HPDE6-E6E7 (cell line): ENCODE results near the gene CYP4V2.
A peak's percentile ranks its signal among the peaks of the same experiment; 100 is the strongest.
"Not testable (repeated sequence)": the region's sequence is repeated elsewhere in the genome, so short reads cannot be mapped to it uniquely, and the experiment has no call there.

Experiments
- DNase-seq: peaks from one replicate; pipeline ENCODE4 v3.0.0; 2011; ENCODE audit warnings: missing footprints; ENCODE audit errors: extremely low spot score

CYP4V2 gene

DNA sequence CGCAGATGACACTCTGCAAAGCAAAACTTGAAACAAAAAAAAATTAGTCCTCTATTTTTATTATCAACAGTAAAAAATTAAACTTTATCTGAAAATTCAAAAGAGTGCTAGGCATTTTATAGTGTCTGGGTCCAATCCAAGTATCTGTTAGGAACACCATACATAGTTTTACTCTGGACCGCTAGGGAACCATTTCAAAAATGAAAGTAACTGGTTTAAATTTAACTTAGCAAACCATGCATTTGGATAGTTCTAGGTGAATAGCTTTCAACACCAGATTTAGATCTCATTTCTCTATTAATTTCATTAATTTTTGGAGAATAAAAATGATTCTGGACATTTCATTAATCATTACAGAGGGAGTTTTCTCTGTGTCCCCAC lies 37.1 kb downstream of the CYP4V2 start:
- no peak for DNase-seq

DNA sequence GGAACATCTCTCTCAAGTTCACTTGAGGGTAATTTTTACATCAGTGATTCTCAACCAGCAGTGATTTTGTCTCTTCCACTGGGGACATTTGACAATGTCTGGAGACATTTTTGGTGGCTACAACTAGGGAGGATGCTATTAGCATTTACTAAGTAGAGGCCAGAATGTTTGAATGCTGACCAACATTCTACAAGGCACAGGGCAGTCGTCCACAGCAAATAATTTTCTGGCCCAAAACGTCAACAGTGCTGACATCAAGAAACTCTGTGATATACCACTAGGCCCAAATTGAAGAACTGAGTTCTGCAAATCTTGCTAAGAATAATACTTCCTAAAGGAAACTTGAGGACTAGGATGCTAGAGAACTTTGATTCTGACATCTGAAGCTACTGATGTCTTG lies 43.0 kb downstream of the CYP4V2 start:
- no peak for DNase-seq

DNA sequence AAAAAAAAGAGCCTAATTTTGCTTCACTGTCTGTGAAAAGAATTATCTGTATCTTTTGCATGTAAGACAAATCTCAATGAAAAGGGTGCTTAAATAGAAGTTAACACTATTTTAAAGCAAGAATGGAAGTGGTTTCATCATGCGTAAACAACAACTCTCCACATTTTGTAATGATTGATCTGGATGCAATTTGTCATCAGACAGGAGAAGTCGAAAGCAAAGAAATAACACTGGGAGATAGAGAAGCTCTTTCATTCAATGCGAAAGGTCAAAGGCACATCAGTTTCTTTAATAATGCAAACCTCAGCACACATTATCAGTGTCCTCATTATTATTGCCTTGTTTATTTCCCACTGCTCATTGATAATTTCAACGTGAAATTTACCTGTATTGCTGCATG lies 44.8 kb downstream of the CYP4V2 start:
- DNase-seq, result no peak

DNA sequence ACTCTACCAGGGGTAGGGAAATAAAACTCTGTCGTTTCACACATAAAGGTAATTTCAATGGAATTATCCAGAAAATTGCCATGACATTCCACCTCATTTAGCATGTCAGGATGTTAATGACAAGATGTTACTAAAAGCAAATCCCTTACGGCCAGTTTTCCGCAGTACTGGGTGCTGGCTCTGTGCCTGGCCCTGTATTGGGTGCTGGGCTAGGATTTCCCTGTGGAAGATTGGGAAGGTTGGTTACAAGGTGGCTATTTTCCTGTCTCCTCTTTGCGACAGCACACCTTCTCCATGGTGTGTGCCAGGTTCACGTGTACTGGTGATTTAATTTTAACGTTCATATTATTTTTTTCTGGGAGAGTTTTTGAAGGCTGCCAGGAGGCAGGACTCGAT lies 49.1 kb downstream of the CYP4V2 start:
- no peak for DNase-seq

DNA sequence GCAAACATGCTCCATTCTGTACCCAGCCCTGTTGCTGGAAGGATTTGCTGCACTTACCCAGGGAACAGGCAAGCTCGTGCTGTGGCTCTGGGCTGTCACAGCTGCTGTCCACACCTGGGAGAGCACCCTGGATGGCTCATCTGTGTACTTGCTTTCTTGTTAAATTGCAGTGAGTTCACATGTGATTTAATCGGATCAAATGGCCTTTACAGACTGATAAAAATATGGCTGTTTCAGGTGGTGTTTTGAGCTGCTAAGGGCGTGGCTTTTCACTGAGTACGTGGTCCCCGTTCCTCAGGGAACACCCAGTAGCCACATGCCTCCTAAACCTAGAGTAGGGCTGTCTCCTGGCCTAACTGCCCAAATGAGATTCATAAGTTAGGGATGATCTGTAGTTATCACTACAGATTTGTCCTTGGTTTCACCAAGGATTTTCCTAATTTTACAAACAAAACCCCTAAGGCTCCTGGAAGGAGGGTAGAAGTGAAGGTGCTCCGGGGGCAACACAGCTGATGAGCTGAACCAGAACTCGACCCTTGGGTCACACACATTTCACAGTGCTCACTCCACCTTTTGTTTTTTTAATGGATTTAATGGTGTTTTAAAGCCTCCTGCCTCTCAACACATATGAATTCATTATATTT lies 49.6 kb downstream of the CYP4V2 start:
- DNase-seq, result no peak

DNA sequence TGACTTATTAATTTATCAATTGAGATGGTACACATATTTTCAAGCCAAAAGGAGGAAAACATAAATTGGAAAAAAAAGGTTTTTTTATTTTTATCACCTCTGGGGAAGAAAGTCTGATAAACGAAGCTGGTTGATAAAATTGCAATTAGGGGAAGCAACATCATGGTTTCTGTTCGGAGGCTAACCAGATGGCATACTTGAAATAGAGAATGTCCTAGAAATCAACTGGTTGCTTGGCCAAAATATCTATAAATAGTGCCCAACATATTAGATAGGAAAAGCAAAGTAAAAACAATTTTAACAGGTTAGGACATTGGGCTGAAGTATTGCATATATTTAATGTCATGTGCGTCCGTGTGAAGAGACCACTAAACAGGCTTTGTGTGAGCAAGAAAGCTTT lies 50.2 kb downstream of the CYP4V2 start:
- no peak for DNase-seq

DNA sequence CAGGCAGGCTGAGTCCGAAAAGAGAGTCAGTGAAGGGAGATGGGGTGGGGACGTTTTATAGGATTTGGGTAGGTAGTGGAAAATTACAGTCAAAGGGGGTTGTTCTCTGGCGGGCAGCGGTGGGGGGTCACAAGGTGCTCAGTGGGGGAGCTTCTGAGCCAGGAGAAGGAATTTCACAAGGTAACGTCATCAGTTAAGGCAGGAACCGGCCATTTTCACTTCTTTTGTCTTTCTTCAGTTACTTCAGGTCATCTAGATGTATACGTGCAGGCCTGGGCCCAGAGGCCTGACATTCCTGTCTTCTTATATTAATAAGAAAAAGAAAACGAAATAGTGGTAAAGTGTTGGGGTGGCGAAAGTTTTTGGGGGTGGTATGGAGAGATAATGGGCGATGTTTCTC lies 50.7 kb downstream of the CYP4V2 start:
- DNase-seq, result not testable (repeated sequence)

DNA sequence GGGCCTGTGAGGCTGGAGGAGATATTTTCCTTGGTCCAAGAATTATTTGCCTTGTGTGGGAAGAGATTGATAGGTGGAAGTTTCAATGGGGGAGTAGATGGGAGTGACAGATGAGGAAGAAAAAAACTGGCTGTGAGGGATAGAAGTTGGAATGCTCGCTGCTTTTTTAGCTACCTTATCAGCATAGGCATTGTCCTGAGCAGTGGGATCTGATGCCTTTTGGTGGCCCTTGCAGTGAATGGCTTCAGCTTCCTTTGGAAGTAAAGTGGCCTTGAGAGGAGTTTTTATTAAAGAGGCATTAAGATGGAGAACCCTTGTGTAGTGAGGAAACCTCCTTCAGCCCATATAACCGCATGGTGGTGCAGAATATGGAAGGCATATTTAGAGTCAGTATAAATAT lies 52.0 kb downstream of the CYP4V2 start:
- DNase-seq, result no peak

DNA sequence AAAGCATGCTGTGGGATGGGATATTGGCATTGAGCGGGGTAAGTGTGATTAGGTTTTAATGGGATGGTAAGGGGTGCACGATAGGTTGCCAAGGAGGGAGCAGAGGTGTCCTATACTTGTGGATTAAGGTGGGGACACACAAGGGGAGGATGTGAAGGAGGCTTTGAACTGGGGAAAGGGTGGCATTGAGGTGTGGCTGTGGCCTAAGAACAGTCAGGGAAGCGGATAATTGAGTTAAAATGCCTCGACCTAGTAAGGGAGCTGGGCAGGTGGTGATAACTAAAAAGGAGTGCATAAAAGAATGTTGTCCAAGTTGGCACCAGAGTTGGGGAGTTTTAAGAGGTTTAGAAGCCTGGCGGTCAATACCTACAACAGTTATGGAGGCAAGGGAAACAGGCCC lies 53.5 kb downstream of the CYP4V2 start:
- no peak for DNase-seq

DNA sequence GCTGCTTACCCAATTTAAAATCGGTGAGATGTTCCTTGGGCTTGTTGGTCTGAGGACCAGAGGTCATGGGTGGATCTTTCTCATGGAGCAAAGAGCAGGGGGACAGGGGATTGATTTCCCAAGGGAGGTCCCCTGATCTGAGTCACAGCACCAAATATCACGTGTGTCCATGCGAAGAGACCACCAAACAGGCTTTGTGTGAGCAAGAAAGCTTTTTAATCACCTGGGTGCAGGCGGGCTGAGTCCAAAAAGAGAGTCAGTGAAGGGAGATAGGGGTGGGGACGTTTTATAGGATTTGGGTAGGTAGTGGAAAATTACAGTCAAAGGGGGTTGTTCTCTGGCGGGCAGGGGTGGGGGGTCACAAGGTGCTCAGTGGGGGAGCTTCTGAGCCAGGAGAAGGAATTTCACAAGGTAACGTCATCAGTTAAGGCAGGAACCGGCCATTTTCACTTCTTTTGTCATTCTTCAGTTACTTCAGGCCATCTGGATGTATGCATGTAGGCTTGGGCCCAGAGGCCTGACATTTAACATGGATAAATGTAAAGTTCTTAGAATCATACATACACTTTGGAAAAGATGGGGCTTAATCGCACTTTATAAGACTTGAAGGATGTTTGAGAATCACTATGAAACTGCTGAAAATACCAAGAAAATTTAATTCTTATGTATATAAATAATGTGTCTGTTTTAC lies 55.8 kb downstream of the CYP4V2 start:
- not testable (repeated sequence) for DNase-seq

DNA sequence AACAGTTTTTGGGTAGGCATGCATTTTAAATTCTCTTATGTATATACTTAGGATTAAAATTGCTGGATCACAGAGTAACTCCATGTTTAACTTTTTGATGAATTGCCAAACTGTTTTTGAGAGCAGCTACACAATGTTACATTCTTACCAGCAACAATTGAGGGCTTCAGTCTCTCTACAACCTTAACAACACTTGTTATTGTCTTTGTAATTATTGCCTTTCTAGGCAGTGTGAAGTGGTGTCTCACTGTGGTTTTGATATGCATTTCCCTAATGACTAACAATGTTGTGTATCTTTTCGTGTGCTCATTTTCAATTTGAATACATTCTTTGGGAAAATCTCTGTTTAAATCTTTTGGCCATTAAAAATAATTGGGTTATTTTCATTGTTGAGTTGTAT lies 57.3 kb downstream of the CYP4V2 start:
- DNase-seq, result no peak

DNA sequence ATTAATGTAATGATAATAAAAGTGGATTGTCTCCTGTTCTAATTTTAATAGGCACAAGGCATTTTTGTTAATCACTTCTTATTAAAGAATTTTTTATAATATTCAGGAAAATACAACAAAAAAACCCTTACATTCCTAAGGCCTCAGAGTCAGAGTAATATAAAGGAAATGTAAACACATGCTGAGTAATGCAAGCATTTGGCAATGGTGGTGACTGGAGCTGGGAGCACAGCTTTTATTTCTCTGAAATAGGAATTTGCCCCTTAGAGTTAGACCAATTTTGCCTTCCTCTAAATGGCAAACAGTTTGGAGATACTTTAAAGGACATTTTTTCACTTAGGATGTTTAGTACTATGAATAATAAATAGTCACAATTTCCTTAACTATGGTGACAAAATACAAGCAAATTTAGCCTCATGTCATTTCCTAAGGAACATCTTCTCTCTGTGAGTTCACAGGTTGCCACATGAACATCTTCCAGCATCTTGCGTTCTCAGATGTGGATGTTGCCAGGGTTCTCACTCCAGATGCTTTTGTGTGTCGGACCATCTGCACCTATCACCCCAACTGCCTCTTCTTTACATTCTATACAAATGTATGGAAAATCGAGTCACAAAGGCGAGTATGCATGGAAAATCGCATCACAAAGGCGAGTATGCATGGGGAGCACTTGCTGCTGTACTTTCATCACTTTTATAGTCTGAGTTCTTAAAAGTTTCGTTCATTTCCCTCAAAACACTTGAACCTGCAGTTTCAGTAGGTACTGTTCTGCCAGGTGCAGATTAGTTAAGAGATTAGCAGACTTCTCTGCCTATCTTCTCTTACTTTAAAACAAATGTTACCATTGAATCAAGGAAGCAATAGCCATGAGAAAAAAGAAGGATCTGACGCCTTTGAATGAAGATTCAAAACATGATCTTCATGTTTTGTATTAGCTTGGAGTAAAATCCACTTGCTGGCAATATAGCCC lies 58.7 kb downstream of the CYP4V2 start:
- DNase-seq, result peak; percentile 17

DNA sequence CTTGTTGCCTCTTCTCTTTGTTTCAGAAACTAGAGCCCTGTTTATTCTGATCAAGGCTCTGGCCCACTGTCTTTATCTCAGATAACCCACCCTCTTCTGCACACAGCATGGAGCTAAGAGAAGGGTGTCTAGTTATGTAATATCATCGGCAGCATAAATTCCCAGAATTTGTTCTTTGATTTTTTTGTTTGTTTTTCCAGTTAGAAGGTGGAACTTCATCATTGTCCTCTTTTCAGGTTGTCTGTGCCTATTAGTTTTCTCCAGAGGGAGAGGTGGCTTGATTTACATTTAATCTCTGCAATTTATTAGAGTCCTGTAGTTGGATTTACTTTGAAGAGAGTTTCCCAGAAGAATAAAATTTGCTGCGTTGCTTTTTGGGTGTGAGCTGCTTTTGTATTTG lies 59.4 kb downstream of the CYP4V2 start:
- no peak for DNase-seq

DNA sequence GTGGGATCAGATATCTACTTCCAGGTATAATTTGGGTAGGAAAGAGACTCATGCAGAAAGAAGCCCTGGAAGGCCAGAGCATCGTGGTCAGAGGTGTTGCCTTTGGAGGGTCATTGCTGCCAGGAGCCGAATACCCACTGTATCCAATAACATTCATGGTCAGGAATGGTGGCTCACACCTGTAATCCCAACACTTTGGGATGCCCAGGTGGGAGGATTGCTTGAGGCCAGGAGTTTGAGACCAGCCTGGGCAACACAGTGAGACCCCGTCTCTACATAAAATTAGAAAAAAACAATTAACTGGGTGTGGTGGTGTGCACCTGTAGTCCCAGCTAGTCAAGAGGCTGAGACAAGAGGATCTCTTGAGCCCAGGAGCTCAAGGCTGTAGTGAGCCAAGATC lies 63.8 kb downstream of the CYP4V2 start:
- no peak for DNase-seq

DNA sequence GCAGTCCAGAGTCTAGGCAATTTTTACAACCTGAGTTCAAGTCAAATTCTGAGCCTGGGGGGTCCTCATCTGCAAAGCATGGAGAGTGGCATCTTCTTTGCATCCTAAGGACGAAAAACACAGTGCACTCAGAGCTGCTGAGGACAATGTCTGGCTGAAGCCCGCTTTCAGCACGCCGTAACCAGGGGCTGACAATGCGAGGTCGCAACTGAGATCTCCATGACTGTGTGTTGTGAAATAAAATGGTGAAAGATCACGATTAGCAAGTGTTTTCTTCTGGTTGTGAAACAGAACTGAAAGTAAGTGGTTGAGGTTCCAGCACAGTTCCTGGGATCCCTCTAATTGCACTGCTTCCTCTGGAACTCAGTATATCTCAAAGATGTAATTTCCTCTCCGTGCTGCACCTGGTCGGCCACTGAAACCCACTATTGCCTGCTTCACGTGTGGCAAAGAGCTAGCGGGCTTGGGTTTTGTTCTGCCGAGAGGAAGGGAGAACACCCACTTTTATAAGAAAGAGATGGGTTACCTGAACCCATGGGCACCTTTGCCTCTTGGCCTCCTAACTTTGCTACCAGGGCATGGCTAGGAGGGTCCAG lies 66.9 kb downstream of the CYP4V2 start:
- no peak for DNase-seq

DNA sequence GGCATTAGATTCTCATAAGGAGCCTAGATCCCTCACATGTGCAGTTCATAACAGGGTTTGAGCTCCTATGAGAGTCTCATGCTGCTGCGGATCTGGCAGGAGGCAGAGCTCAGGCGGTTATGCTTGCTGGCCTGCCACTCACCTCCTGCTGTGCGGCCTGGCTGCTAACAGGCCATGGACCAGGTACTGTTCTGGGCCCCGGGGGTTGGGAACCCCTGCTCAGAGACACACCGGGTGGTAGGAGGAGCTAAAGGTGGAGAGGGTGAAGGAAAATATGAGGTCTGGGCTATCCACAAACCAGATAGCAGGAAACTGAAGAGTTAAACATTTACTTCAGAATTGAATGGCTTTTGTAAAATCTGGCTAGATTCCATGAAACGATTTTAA lies 68.7 kb downstream of the CYP4V2 start:
- no peak for DNase-seq
